Kidney epithelial cell (primary cell): ENCODE results near the gene PLXNB2. TPM values are rescaled to one million over a fixed set of nuclear protein-coding genes. Genes with fewer than 3 reads are reported as not detected.

Experiments used
- DNase-seq: peaks from one replicate; pipeline ENCODE4 v3.0.0-alpha.2; 2010; ENCODE audit warnings: low read depth
- H3K27me3 ChIP-seq: 2 replicates; pipeline ENCODE4 v1.6.0; 2011; ENCODE audit warnings: low read length; ENCODE audit not compliant: control insufficient read depth, insufficient read depth
- H3K36me3 ChIP-seq: 2 replicates; pipeline ENCODE4 v1.5.1; 2011; ENCODE audit warnings: low read length; ENCODE audit not compliant: control insufficient read depth, insufficient read depth
- H3K4me3 ChIP-seq: 2 replicates; pipeline ENCODE4 v1.5.1; 2011; ENCODE audit warnings: low read depth, mild to moderate bottlenecking, control low read depth, low read length
- total RNA-seq: library from RNA; depleted of rRNA; stranded (reverse); fragments of >200 nt; gene quantifications from 2 replicates; pipeline ENCODE4 v1.2.3, GENCODE V29; 2015
- TF ChIP-seq, protein P1 (sequence below): IDR thresholded peaks from 2 replicates; pipeline ENCODE4 v1.5.1; 2011; ENCODE audit warnings: mild to moderate bottlenecking, moderate library complexity, low read length, control low read depth, inconsistent platforms; ENCODE audit not compliant: insufficient read depth, poor library complexity, severe bottlenecking

PLXNB2 gene
- total RNA-seq, 1 donor from 2014 or later = 251 TPM

- DNase-seq = no peak
- TF ChIP-seq, protein P1, sequence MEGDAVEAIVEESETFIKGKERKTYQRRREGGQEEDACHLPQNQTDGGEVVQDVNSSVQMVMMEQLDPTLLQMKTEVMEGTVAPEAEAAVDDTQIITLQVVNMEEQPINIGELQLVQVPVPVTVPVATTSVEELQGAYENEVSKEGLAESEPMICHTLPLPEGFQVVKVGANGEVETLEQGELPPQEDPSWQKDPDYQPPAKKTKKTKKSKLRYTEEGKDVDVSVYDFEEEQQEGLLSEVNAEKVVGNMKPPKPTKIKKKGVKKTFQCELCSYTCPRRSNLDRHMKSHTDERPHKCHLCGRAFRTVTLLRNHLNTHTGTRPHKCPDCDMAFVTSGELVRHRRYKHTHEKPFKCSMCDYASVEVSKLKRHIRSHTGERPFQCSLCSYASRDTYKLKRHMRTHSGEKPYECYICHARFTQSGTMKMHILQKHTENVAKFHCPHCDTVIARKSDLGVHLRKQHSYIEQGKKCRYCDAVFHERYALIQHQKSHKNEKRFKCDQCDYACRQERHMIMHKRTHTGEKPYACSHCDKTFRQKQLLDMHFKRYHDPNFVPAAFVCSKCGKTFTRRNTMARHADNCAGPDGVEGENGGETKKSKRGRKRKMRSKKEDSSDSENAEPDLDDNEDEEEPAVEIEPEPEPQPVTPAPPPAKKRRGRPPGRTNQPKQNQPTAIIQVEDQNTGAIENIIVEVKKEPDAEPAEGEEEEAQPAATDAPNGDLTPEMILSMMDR = no peak
- peaks cover 3% of the 10 kb centered on the region for H3K27me3 ChIP-seq
- H3K4me3 ChIP-seq = no peak overlapping the region
- no peaks in the 10 kb centered on the region for H3K36me3 ChIP-seq
These were observed 9.7 kb upstream of the PLXNB2 start for GRCh38 chr22:50317178-50317577.

GRCh38 chr22:50316114-50317065 is 8.9 kb upstream of the PLXNB2 start:
- Histone ChIP-seq H3K4me3 (no peak overlapping the region), H3K36me3 (no peaks in the 10 kb centered on the region), H3K27me3 (peaks cover 3% of the 10 kb centered on the region)
- TF ChIP-seq, protein P1 = no peak
- DNase-seq = no peak

DNA sequence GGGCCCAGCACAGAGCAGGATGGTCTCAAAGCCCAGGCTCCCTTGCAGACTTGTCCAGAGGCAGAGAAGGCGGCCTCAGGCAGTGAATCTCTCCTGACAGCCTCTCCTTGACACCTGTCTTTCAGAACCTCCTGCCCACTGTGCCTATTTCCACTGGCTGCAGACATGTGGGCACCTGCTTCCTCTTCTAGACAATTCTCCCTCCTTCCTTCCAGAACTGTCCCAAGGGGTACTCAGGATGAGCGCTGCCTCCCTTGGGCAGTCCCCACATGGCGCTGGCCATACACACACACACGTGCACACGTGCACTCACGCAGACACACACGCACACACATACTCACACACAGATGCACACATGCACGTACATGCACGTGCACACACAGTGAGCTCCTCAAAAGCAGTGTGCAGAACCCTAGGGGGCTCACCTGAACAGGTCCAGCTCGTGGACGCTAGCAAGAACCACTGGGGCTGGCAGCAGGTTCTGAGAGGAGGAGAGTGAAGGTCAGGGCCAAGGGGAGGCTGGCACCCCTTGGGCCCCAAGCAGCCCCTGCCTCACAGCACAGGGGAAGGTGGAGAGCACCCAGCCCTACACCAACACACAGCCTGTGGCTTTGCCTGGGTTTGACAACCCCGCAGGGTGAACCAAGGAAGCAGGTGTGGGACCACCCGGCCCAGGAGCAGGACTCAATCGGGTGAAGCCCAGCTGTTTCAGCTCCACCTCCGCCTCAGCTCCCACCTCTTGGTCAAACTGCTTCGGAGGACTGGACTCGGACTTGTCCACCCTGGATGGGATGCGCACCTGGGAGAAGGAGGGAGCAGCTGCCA is 8.1 kb upstream of the PLXNB2 start:
- no peaks in the 10 kb centered on the region for H3K36me3 ChIP-seq
- H3K27me3 ChIP-seq = peaks cover 3% of the 10 kb centered on the region
- DNase-seq = no peak
- H3K4me3 ChIP-seq = no peak overlapping the region
- TF ChIP-seq, protein P1 = no peak

GRCh38 chr22:50314455-50315288 is 7.2 kb upstream of the PLXNB2 start:
- no peak for DNase-seq
- no peaks in the 10 kb centered on the region for H3K36me3 ChIP-seq
- H3K4me3 ChIP-seq = no peak overlapping the region
- TF ChIP-seq, protein P1 = no peak
- H3K27me3 ChIP-seq = peaks cover 3% of the 10 kb centered on the region

DNA sequence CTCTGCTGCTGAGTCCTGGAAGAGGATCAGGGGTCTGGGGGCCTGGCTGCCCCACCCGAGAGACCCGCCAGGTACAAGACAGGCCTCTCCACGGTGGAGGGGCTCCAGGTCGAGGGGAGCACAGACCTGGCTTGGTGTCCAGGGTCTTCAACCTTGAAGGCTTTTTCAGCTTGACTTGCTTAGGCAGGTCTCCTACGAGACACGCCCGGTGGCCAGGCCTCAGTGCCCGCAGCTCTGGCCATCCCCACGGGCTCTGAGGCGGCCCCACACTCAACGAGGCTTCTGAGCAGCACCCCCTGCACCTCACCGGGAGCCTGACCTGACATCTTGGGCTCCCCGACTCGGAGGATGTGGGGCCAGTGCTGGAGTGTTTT is 6.6 kb upstream of the PLXNB2 start:
- TF ChIP-seq, protein P1 = no peak
- H3K36me3 ChIP-seq = no peaks in the 10 kb centered on the region
- no peak overlapping the region for H3K4me3 ChIP-seq
- no peak for DNase-seq
- peaks cover 3% of the 10 kb centered on the region for H3K27me3 ChIP-seq
